Stimulated activated CD4-positive, alpha-beta T cell treated with anti-CD3 and anti-CD28 coated beads, TNF-alpha, amount 100 ng/mL, for 1 hour (primary cell): ENCODE results near the gene ACCSL.

ENCODE experiments used
- DNase-seq, 3 donors: peaks; one replicate each; pipeline ENCODE4 v3.0.0-alpha.2; 2020; ENCODE audit warnings: low read depth in 3 of 3, low spot score in 1 of 3

ACCSL gene

GRCh38 chr11:44057340-44057739 is 9.6 kb downstream of the ACCSL start:
- no peak for DNase-seq

GRCh38 chr11:44058275-44058674 is 10.5 kb downstream of the ACCSL start:
- no peak for DNase-seq

- DNase-seq, result no peak
Measured at GRCh38 chr11:44065161-44065661, 17.4 kb downstream of the ACCSL start.

- DNase-seq, result peak; percentile 50 to 73 (median 66)
Measured at GRCh38 chr11:44065841-44066731, 18.3 kb downstream of the ACCSL start, which contains the start of gene ACCS. Gene ACCS (plus strand): TSS chr11:44066270. CDS start chr11:44067628, 1,358 bp downstream.

- no peak for DNase-seq
Measured at GRCh38 chr11:44066732-44067141, 19.0 kb downstream of the ACCSL start.

- DNase-seq, result no peak
Measured at GRCh38 chr11:44067266-44067665, 19.5 kb downstream of the ACCSL start.

GRCh38 chr11:44068180-44068579 is 20.4 kb downstream of the ACCSL start:
- DNase-seq, result no peak

- DNase-seq, result no peak
Measured at GRCh38 chr11:44071157-44071556, 23.4 kb downstream of the ACCSL start.

- DNase-seq, result no peak
Measured at GRCh38 chr11:44072757-44073658, 25.2 kb downstream of the ACCSL start.

- no peak for DNase-seq
Measured at GRCh38 chr11:44078794-44079193, 31.0 kb downstream of the ACCSL start.

- no peak for DNase-seq
Measured at GRCh38 chr11:44079376-44079775, 31.6 kb downstream of the ACCSL start.

- DNase-seq, result no peak
Measured at GRCh38 chr11:44080951-44081350, 33.2 kb downstream of the ACCSL start.

GRCh38 chr11:44082645-44083044 is 34.9 kb downstream of the ACCSL start:
- DNase-seq, result no peak

GRCh38 chr11:44083433-44083832 is 35.7 kb downstream of the ACCSL start:
- DNase-seq, result no peak

- no peak for DNase-seq
Measured at GRCh38 chr11:44083906-44084305, 36.1 kb downstream of the ACCSL start.

- DNase-seq, result no peak
Measured at GRCh38 chr11:44085330-44085729, 37.5 kb downstream of the ACCSL start.

- no peak for DNase-seq
Measured at GRCh38 chr11:44088377-44088776, 40.6 kb downstream of the ACCSL start.

- no peak for DNase-seq
Measured at GRCh38 chr11:44088871-44089270, 41.1 kb downstream of the ACCSL start.

GRCh38 chr11:44090539-44090938 is 42.8 kb downstream of the ACCSL start:
- DNase-seq, result no peak

- peak; percentile 22 to 54 (median 41) for DNase-seq
Measured at GRCh38 chr11:44094260-44094868, 46.6 kb downstream of the ACCSL start.
